Activated effector memory CD4-positive, alpha-beta T cell treated with anti-CD3 and anti-CD28 coated beads, Interleukin-2, amount 50 U/mL, for 16 hours (primary cell): ENCODE results near the gene PRODH.
"Not testable (repeated sequence)": the region's sequence is repeated elsewhere in the genome, so short reads cannot be mapped to it uniquely, and the experiment has no call there.

Source experiments
- DNase-seq: peaks from one replicate; pipeline ENCODE4 v3.0.0-alpha.2; 2020

PRODH gene

GRCh38 chr22:18952022-18952421 lies 15.9 kb upstream of the PRODH start:
- no peak for DNase-seq

- peak; percentile 49 for DNase-seq
These were observed 14.0 kb upstream of the PRODH start for GRCh38 chr22:18950141-18950540.

GRCh38 chr22:18947905-18948304 lies 11.8 kb upstream of the PRODH start:
- peak; percentile 30 for DNase-seq

GRCh38 chr22:18947105-18947504 lies 11.0 kb upstream of the PRODH start:
- not testable (repeated sequence) for DNase-seq

GRCh38 chr22:18938691-18939090 lies 2.6 kb upstream of the PRODH start:
- DNase-seq = not testable (repeated sequence)

- DNase-seq = not testable (repeated sequence)
These were observed 1.4 kb downstream of the PRODH start for GRCh38 chr22:18934688-18935087.

GRCh38 chr22:18933914-18934313 lies 2.2 kb downstream of the PRODH start:
- no peak for DNase-seq

GRCh38 chr22:18931905-18932652 lies 4.0 kb downstream of the PRODH start:
- no peak for DNase-seq

GRCh38 chr22:18929459-18929858 lies 6.6 kb downstream of the PRODH start:
- no peak for DNase-seq

GRCh38 chr22:18927573-18927972 lies 8.5 kb downstream of the PRODH start:
- no peak for DNase-seq

GRCh38 chr22:18927020-18927419 lies 9.1 kb downstream of the PRODH start:
- no peak for DNase-seq

- no peak for DNase-seq
These were observed 10.6 kb downstream of the PRODH start for GRCh38 chr22:18925368-18926064.

- DNase-seq = not testable (repeated sequence)
These were observed 15.7 kb downstream of the PRODH start for GRCh38 chr22:18920257-18920902.

GRCh38 chr22:18917818-18918217 lies 18.3 kb downstream of the PRODH start:
- DNase-seq = not testable (repeated sequence)

GRCh38 chr22:18915550-18915949 lies 20.5 kb downstream of the PRODH start:
- not testable (repeated sequence) for DNase-seq

GRCh38 chr22:18914558-18914957 lies 21.5 kb downstream of the PRODH start:
- DNase-seq = not testable (repeated sequence)

- DNase-seq = not testable (repeated sequence)
These were observed 23.7 kb downstream of the PRODH start for GRCh38 chr22:18912264-18912946.

- DNase-seq = not testable (repeated sequence)
These were observed 24.6 kb downstream of the PRODH start for GRCh38 chr22:18911535-18911934.

GRCh38 chr22:18909556-18909955 lies 26.5 kb downstream of the PRODH start:
- DNase-seq = no peak

GRCh38 chr22:18906896-18907295 lies 29.2 kb downstream of the PRODH start:
- DNase-seq = no peak

- DNase-seq = not testable (repeated sequence)
These were observed 29.7 kb downstream of the PRODH start for GRCh38 chr22:18906410-18906745.

GRCh38 chr22:18905540-18906409 lies 30.3 kb downstream of the PRODH start, which contains the start of gene DGCR6:
DGCR6 (plus strand) TSS chr22:18906320; CDS start chr22:18906375, 55 bp downstream.
- DNase-seq = no peak
